HepG2 (cell line): ENCODE results near the gene MAFB. TPM values are rescaled to one million over a fixed set of nuclear protein-coding genes. Genes with fewer than 3 reads are reported as not detected.
A peak's percentile ranks its signal among the peaks of the same experiment; 100 is the strongest.

Experiments
- ATRX ChIP-seq: sonication (generic); formaldehyde crosslinking; IDR thresholded peaks from 2 replicates; pipeline ENCODE4 v1.4.0; 2020; ENCODE audit warnings: missing genetic modification reagents, borderline replicate concordance
- CERS6 ChIP-seq: sonication (generic); formaldehyde crosslinking; IDR thresholded peaks from 2 replicates; pipeline ENCODE4 v1.5.0; 2020; ENCODE audit warnings: missing genetic modification reagents
- CHCHD3 ChIP-seq: sonication (generic); formaldehyde crosslinking; IDR thresholded peaks from 2 replicates; pipeline ENCODE4 v1.8.0; 2022; ENCODE audit warnings: mild to moderate bottlenecking, missing genetic modification reagents, moderate library complexity
- DBP ChIP-seq: sonication (generic); formaldehyde crosslinking; IDR thresholded peaks from 2 replicates; pipeline ENCODE4 v1.4.0; 2020; ENCODE audit warnings: missing genetic modification reagents; ENCODE audit errors: not compliant biosample characterization
- MEF2D ChIP-seq: sonication (generic); formaldehyde crosslinking; IDR thresholded peaks from 2 replicates; pipeline ENCODE4 v1.5.1; 2020; ENCODE audit warnings: mild to moderate bottlenecking, missing genetic modification reagents
- MYC ChIP-seq: sonication (generic); formaldehyde crosslinking; IDR thresholded peaks from 2 replicates; pipeline ENCODE4 v1.9.0; 2021; ENCODE audit warnings: missing genetic modification reagents, borderline replicate concordance
- PITX1 ChIP-seq: sonication (generic); formaldehyde crosslinking; IDR thresholded peaks from 2 replicates; pipeline ENCODE4 v1.5.1; 2020; ENCODE audit warnings: mild to moderate bottlenecking, missing genetic modification reagents
- RAD21 ChIP-seq: fragments of 450-650 bp; formaldehyde crosslinking; IDR thresholded peaks from 2 replicates; pipeline ENCODE4 v1.5.0; 2020; ENCODE audit warnings: mild to moderate bottlenecking
- SNAPC2 ChIP-seq: sonication (generic); formaldehyde crosslinking; IDR thresholded peaks from 2 replicates; pipeline ENCODE4 v1.8.1; 2022; ENCODE audit warnings: mild to moderate bottlenecking, missing genetic modification reagents
- ZIK1 ChIP-seq: sonication (generic); formaldehyde crosslinking; IDR thresholded peaks from 2 replicates; pipeline ENCODE4 v1.5.0; 2020; ENCODE audit warnings: mild to moderate bottlenecking, low read depth, missing genetic modification reagents, borderline replicate concordance
- ZNF44 ChIP-seq: sonication (generic); formaldehyde crosslinking; IDR thresholded peaks from 2 replicates; pipeline ENCODE4 v1.5.1; 2020; ENCODE audit warnings: mild to moderate bottlenecking, missing genetic modification reagents
- ZNF800 ChIP-seq: sonication (generic); formaldehyde crosslinking; IDR thresholded peaks from 2 replicates; pipeline ENCODE4 v1.4.0; 2020; ENCODE audit warnings: missing genetic modification reagents
- polyA plus RNA-seq, 8 experiments: library from polyadenylated mRNA; depleted of rRNA in 3 of 8; stranded (reverse) in 7 of 8; unstranded in 1 of 8; fragments of >200 nt; fragmentation: Illumina TruSeq in 4 of 8; extraction: Trizol in 4 of 8; gene quantifications; 2 replicates each; pipeline versions ENCODE4 v1.2.1 to v1.2.3, GENCODE V29; 2011 to 2016; ENCODE audit warnings: low read depth in 4 of 8, missing spikeins in 1 of 8, mixed read lengths in 1 of 8; ENCODE audit not compliant: insufficient read depth in 1 of 8
- total RNA-seq, 5 experiments: library from RNA; depleted of rRNA; stranded (reverse); fragments of >200 nt; fragmentation: Illumina TruSeq; extraction: Trizol; gene quantifications; 2 replicates each; pipeline ENCODE4 v1.2.3, GENCODE V29; 2016; ENCODE audit warnings: low read depth in 1 of 5
- TF ChIP-seq, protein P1 (sequence below): sonication (generic); formaldehyde crosslinking; IDR thresholded peaks from 2 replicates; pipeline ENCODE4 v1.9.0; 2021; ENCODE audit warnings: missing genetic modification reagents, mild to moderate bottlenecking, borderline replicate concordance
- TF ChIP-seq, protein P2 (sequence below): sonication (generic); formaldehyde crosslinking; IDR thresholded peaks from 2 replicates; pipeline ENCODE4 v1.4.0; 2020; ENCODE audit warnings: mild to moderate bottlenecking, missing genetic modification reagents
- TF ChIP-seq, protein P3 (sequence below): sonication (generic); formaldehyde crosslinking; IDR thresholded peaks from 2 replicates; pipeline ENCODE4 v1.8.0; 2022; ENCODE audit warnings: mild to moderate bottlenecking, missing genetic modification reagents, moderate library complexity

Gene MAFB
- total and polyA plus RNA-seq, 2 of the 13 experiments (the other 11 are each of a cell fraction or from before 2014, with no cell fraction given), result 0.08 to 0.11 TPM

GRCh38 chr20:40689943-40690835 lies 1.2 kb upstream of the MAFB start (continued):
- TF ChIP-seq, protein P1, sequence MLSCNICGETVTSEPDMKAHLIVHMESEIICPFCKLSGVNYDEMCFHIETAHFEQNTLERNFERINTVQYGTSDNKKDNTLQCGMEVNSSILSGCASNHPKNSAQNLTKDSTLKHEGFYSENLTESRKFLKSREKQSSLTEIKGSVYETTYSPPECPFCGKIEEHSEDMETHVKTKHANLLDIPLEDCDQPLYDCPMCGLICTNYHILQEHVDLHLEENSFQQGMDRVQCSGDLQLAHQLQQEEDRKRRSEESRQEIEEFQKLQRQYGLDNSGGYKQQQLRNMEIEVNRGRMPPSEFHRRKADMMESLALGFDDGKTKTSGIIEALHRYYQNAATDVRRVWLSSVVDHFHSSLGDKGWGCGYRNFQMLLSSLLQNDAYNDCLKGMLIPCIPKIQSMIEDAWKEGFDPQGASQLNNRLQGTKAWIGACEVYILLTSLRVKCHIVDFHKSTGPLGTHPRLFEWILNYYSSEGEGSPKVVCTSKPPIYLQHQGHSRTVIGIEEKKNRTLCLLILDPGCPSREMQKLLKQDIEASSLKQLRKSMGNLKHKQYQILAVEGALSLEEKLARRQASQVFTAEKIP (CRISPR knock-in tag), result no peak
- TF ChIP-seq ZIK1 (no peak), MYC (CRISPR knock-in tag) (peak; percentile 14; the same call in 1 of the 2 replicates), CHCHD3 (CRISPR knock-in tag) (no peak), MEF2D (CRISPR knock-in tag) (no peak), ZNF800 (CRISPR knock-in tag) (peak; percentile 98), ATRX (no peak), CERS6 (no peak), DBP (CRISPR knock-in tag) (no peak), SNAPC2 (CRISPR knock-in tag) (no peak), PITX1 (CRISPR knock-in tag) (no peak), ZNF44 (CRISPR knock-in tag) (0 out of 2 replicates have a peak, but pooled peaks have one; percentile 21), RAD21 (CRISPR knock-in tag) (peak; percentile 99)
- TF ChIP-seq, protein P2, sequence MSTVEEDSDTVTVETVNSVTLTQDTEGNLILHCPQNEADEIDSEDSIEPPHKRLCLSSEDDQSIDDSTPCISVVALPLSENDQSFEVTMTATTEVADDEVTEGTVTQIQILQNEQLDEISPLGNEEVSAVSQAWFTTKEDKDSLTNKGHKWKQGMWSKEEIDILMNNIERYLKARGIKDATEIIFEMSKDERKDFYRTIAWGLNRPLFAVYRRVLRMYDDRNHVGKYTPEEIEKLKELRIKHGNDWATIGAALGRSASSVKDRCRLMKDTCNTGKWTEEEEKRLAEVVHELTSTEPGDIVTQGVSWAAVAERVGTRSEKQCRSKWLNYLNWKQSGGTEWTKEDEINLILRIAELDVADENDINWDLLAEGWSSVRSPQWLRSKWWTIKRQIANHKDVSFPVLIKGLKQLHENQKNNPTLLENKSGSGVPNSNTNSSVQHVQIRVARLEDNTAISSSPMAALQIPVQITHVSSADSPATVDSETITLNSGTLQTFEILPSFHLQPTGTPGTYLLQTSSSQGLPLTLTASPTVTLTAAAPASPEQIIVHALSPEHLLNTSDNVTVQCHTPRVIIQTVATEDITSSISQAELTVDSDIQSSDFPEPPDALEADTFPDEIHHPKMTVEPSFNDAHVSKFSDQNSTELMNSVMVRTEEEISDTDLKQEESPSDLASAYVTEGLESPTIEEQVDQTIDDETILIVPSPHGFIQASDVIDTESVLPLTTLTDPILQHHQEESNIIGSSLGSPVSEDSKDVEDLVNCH (CRISPR knock-in tag), result no peak
- TF ChIP-seq, protein P3, sequence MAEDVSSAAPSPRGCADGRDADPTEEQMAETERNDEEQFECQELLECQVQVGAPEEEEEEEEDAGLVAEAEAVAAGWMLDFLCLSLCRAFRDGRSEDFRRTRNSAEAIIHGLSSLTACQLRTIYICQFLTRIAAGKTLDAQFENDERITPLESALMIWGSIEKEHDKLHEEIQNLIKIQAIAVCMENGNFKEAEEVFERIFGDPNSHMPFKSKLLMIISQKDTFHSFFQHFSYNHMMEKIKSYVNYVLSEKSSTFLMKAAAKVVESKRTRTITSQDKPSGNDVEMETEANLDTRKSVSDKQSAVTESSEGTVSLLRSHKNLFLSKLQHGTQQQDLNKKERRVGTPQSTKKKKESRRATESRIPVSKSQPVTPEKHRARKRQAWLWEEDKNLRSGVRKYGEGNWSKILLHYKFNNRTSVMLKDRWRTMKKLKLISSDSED (CRISPR knock-in tag), result peak; percentile 78; the same call in 1 of the 2 replicates
